Caco-2 (cell line): ENCODE results near the gene CTDNEP1. TPM values are rescaled to one million over a fixed set of nuclear protein-coding genes. Genes with fewer than 3 reads are reported as not detected.
A peak's percentile ranks its signal among the peaks of the same experiment; 100 is the strongest.

Experiments
- BruUV-seq: library from RNA; stranded (reverse); fragments of 400-500 nt; replicated peaks from 2 replicates; lab custom pipeline; 2021; lab: Mats Ljungman, UMichigan
- CTCF ChIA-PET: fragments of 300-600 bp; sonication (Branson Sonifier 250); formaldehyde crosslinking; loops from one replicate; lab custom pipeline; 2022; ENCODE audit warnings: antibody characterized with exemption; lab: Charles Lee
- POLR2A ChIA-PET: fragments of 300-600 bp; sonication (Branson Sonifier 250); formaldehyde crosslinking; loops from one replicate; lab custom pipeline; 2022; ENCODE audit warnings: antibody characterized with exemption; lab: Charles Lee
- DNase-seq, 2 experiments: peaks; one replicate each; pipeline versions ENCODE4 v3.0.0 to v3.0.0-alpha.2; 2020 to 2022
- H3K27me3 ChIP-seq: replicated peaks from 2 replicates; pipeline ENCODE4 v1.6.0; 2011; ENCODE audit warnings: low read length; ENCODE audit not compliant: control insufficient read depth, insufficient read depth
- H3K36me3 ChIP-seq: 2 replicates; pipeline ENCODE4 v1.5.1; 2011; ENCODE audit warnings: low read length; ENCODE audit not compliant: control insufficient read depth, insufficient read depth
- H3K4me1 ChIP-seq: fragments of 250-450 bp; sonication (Bioruptor Pico); 2 replicates; pipeline ENCODE4 v1.5.1; 2020; ENCODE audit warnings: mild to moderate bottlenecking
- H3K4me3 ChIP-seq: 2 replicates; pipeline ENCODE4 v1.5.1; 2011; ENCODE audit warnings: low read depth, mild to moderate bottlenecking, control low read depth, low read length
- H3K9me3 ChIP-seq: fragments of 250-450 bp; sonication (Bioruptor Pico); 2 replicates; pipeline ENCODE4 v1.5.1; 2020; ENCODE audit warnings: mild to moderate bottlenecking, moderate library complexity
- H3K27ac Mint-ChIP-seq: one replicate; pipeline ENCODE4 v1.8.0; 2022; ENCODE audit warnings: mixed read lengths; ENCODE audit not compliant: unreplicated experiment
- H3K27me3 Mint-ChIP-seq: one replicate; pipeline ENCODE4 v1.8.0; 2022; ENCODE audit warnings: mixed read lengths; ENCODE audit not compliant: insufficient read depth, unreplicated experiment
- H3K36me3 Mint-ChIP-seq: one replicate; pipeline ENCODE4 v1.8.0; 2022; ENCODE audit warnings: mild to moderate bottlenecking, mixed read lengths; ENCODE audit not compliant: insufficient read depth, unreplicated experiment
- H3K4me1 Mint-ChIP-seq: one replicate; pipeline ENCODE4 v1.8.0; 2022; ENCODE audit warnings: low read depth, mixed read lengths; ENCODE audit not compliant: unreplicated experiment
- H3K4me3 Mint-ChIP-seq: one replicate; pipeline ENCODE4 v1.8.0; 2022; ENCODE audit warnings: mild to moderate bottlenecking, moderate library complexity, mixed read lengths; ENCODE audit not compliant: unreplicated experiment
- H3K9me3 Mint-ChIP-seq: one replicate; pipeline ENCODE4 v1.8.0; 2022; ENCODE audit warnings: mixed read lengths; ENCODE audit not compliant: unreplicated experiment
- intact Hi-C: fragments of 100-400 bp; cut with micrococcal nuclease; formaldehyde crosslinking; loops from one replicate; pipeline ENCODE4 v1.10.0; 2022; ENCODE audit not compliant: unreplicated experiment
- total RNA-seq: library from RNA; stranded (reverse); gene quantifications from 2 replicates; pipeline ENCODE4 v1.2.3, GENCODE V29; 2022
- TF ChIP-seq, protein P1 (sequence below), 2 experiments: fragments of 200-600 bp in 1 of 2; IDR thresholded peaks; 1 replicate in 1 of 2; 2 replicates in 1 of 2; pipeline versions ENCODE4 v1.5.1 to v1.8.0; 2011 to 2022; ENCODE audit warnings: antibody characterized with exemption in 1 of 2, control low read depth in 1 of 2, inconsistent platforms in 1 of 2, low read depth in 1 of 2, low read length in 1 of 2, mild to moderate bottlenecking in 1 of 2, moderate library complexity in 1 of 2; ENCODE audit not compliant: insufficient read depth in 1 of 2, severe bottlenecking in 1 of 2, unreplicated experiment in 1 of 2

CTDNEP1 gene
- total RNA-seq, 1 experiment from 2014 or later: 71.1 TPM

GRCh38 chr17:7266784-7267183, 15.2 kb upstream of the CTDNEP1 start:
- H3K27ac Mint-ChIP-seq: no peak overlapping the region
- Histone ChIP-seq H3K36me3 (no peaks in the 10 kb centered on the region), H3K4me1 (peaks cover 5% of the 10 kb centered on the region; the same call in 1 of the 2 replicates), H3K27me3 (no peaks in the 10 kb centered on the region), H3K9me3 (no peaks in the 10 kb centered on the region), H3K4me3 (no peak overlapping the region)
- DNase-seq: no peak
- H3K36me3 Mint-ChIP-seq: peaks cover 21% of the 10 kb centered on the region
- no peaks in the 10 kb centered on the region for H3K9me3 Mint-ChIP-seq
- POLR2A ChIA-PET: no interaction called here
- peaks cover 9% of the 10 kb centered on the region for H3K4me1 Mint-ChIP-seq
- no TSS peak for BruUV-seq
- intact Hi-C loops: no loop called here
- TF ChIP-seq, protein P1, sequence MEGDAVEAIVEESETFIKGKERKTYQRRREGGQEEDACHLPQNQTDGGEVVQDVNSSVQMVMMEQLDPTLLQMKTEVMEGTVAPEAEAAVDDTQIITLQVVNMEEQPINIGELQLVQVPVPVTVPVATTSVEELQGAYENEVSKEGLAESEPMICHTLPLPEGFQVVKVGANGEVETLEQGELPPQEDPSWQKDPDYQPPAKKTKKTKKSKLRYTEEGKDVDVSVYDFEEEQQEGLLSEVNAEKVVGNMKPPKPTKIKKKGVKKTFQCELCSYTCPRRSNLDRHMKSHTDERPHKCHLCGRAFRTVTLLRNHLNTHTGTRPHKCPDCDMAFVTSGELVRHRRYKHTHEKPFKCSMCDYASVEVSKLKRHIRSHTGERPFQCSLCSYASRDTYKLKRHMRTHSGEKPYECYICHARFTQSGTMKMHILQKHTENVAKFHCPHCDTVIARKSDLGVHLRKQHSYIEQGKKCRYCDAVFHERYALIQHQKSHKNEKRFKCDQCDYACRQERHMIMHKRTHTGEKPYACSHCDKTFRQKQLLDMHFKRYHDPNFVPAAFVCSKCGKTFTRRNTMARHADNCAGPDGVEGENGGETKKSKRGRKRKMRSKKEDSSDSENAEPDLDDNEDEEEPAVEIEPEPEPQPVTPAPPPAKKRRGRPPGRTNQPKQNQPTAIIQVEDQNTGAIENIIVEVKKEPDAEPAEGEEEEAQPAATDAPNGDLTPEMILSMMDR (IDR thresholded peaks at IDR 0.05; ENCODE audit: insufficient read depth in 1 of 2, low read depth in 1 of 2, low read length in 1 of 2, severe bottlenecking in 1 of 2, unreplicated experiment in 1 of 2): no peak
- no peaks in the 10 kb centered on the region for H3K27me3 Mint-ChIP-seq
- no peak overlapping the region for H3K4me3 Mint-ChIP-seq
- CTCF ChIA-PET: interaction anchor here (0.8 kb wide), 1 partner anchor 221 kb away, joined by 3 read pairs; no protein-coding TSS in a partner anchor

- Mint-ChIP-seq H3K4me3 (peak overlapping the region; percentile 99), H3K27me3 (no peaks in the 10 kb centered on the region), H3K36me3 (peaks cover 50% of the 10 kb centered on the region), H3K4me1 (peaks cover 9% of the 10 kb centered on the region), H3K27ac (peak overlapping the region; percentile 97), H3K9me3 (no peaks in the 10 kb centered on the region)
- POLR2A ChIA-PET: interaction anchor here (0.7 kb wide), 2 partner anchors 130 to 358 kb away, joined by 5 to 7 read pairs; partner anchors contain the start of gene PLSCR3
- Histone ChIP-seq H3K4me3 (peak overlapping the region; percentile 61), H3K9me3 (no peaks in the 10 kb centered on the region), H3K27me3 (no peaks in the 10 kb centered on the region), H3K4me1 (peaks cover 25% of the 10 kb centered on the region), H3K36me3 (peaks cover 2% of the 10 kb centered on the region)
- DNase-seq: no peak
- CTCF ChIA-PET: no interaction called here
- BruUV-seq: no TSS peak
- intact Hi-C loops: no loop called here
- TF ChIP-seq, protein P1 (IDR thresholded peaks at IDR 0.05; ENCODE audit: insufficient read depth in 1 of 2, low read depth in 1 of 2, low read length in 1 of 2, severe bottlenecking in 1 of 2, unreplicated experiment in 1 of 2): no peak
Measured at GRCh38 chr17:7263801-7264078, 12.2 kb upstream of the CTDNEP1 start.

DNA sequence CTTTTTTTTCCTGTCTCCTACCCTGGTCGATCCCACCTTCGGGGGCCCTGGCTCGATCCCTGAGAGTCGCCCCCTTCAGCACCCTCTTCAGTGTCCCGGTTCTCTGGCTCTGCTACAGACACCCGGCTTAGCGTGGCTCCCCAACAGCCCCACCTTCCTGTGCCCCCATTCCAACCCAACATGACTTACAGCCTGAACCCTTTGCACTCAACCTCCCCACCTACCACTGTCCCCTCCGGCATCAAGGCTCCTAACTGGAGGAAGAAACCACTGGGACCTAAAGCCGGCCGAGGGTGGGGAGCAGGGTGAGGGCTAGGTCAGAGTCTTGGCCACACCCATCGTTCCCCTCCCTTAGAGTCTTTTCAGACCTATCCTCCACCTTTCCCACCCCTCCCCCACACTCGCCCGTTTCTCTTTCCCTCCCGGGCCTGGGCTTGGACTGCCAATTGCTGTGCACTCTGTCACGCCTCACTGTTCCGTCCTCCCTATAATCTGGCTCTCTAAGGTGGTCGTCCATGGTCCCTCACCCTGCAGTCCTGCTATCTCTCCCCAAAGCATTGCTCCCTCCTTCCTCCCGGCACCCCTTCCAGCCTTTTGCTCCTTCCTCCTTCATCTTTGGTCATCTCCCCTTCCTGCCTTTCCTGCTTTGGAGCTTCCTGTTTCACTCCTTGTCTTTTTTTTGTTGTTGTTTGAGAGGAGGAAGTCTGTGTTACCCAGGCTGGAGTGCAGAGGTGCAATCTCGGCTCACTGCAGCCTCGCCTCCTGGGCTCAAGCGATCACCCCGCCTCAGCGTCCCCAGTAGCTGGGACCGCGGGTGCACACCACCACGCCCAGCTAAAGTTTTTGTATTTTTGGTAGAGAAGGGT, 11.6 kb upstream of the CTDNEP1 start:
- peaks cover 9% of the 10 kb centered on the region for H3K4me1 Mint-ChIP-seq
- TF ChIP-seq, protein P1 (IDR thresholded peaks at IDR 0.05; ENCODE audit: insufficient read depth in 1 of 2, low read depth in 1 of 2, low read length in 1 of 2, severe bottlenecking in 1 of 2, unreplicated experiment in 1 of 2): no peak
- ChIA-PET POLR2A (interaction anchor here (0.7 kb wide), 2 partner anchors 131 to 359 kb away, joined by 5 to 7 read pairs; partner anchors contain the start of gene PLSCR3), CTCF (no interaction called here)
- TSS peak; percentile 11 for BruUV-seq
- Histone ChIP-seq H3K27me3 (no peaks in the 10 kb centered on the region), H3K36me3 (peaks cover 2% of the 10 kb centered on the region), H3K4me1 (peaks cover 26% of the 10 kb centered on the region), H3K4me3 (peak overlapping the region; percentile 61), H3K9me3 (no peaks in the 10 kb centered on the region)
- intact Hi-C loops: no loop called here
- H3K27ac Mint-ChIP-seq: peak overlapping the region; percentile 97
- H3K27me3 Mint-ChIP-seq: no peaks in the 10 kb centered on the region
- DNase-seq: peak; percentile 65 to 82
- peak overlapping the region; percentile 99 for H3K4me3 Mint-ChIP-seq
- H3K36me3 Mint-ChIP-seq: peaks cover 56% of the 10 kb centered on the region
- H3K9me3 Mint-ChIP-seq: no peaks in the 10 kb centered on the region
